ENCODE measurements around the gene TRIM46.
"Not testable (repeated sequence)": the region's sequence is repeated elsewhere in the genome, so short reads cannot be mapped to it uniquely, and the experiment has no call there.

TRIM46 gene

DNA sequence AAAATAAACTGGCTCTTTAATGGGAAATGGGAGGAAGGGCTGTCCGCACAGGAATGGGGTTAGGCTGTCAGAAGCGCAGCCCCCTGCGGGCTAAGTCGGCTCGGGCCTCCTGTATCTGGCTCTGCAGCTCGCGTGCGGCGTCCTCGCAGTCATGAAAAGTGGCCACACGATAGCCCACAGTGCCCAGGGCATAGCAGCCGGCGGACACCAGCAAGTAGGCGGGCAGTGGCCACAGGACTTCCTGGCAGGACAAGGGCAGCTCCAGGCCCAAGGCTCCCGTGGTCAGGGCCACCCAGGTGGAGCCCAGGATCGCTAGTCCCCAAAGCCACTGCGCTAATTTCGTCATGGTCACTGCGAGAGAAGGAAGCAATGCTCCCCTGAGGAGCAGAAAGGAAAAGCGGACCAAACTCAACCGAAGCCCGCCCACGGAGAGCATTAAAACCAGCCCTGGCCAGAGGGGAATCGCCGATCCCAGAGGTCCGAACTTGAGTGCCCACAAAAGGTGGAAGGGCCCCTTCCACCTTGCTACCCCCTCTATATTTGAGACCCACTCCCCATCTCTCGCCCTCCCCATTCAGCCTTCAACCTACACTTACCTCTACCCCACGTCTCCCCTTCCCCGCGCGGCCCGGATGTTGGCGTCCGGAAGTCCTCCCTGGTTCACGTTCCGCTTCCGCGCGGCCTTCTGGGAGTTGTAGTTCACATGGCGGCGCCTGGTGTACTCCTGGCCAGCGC lies 33.6 kb upstream of the TRIM46 start, which contains the start of gene DPM3:
Gene DPM3, minus strand, starts transcription at position 637 of the 735 bp plus-strand sequence. Its CDS starts 291 bp downstream, at position 346.
- DNase-seq (ENCODE audit: low read depth), result peak; percentile 82

DNA sequence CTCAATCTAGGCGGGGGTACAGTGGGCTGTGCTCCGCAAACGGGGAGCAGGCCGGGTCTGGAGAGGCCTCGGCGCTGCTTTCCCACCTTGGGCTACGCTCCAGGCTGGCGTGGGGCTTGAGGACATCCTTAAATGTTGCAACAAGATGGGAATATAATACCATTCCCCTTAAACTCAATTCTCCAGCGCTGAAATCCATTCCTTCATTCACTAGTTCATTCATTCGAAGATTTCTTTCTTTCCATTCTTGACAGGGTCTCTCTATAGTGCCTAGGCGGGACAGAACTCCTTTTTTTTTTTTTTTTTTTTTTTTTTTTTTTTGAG lies 33.1 kb upstream of the TRIM46 start:
- DNase-seq (ENCODE audit: low read depth), result no peak

GRCh38 chr1:155141749-155142148 lies 31.9 kb upstream of the TRIM46 start:
- no peak for DNase-seq (ENCODE audit: low read depth)

- DNase-seq (ENCODE audit: low read depth), result no peak
Observed at GRCh38 chr1:155145491-155145890, 28.2 kb upstream of the TRIM46 start.

- not testable (repeated sequence) for DNase-seq (ENCODE audit: low read depth)
Observed at GRCh38 chr1:155155996-155156643, 17.5 kb upstream of the TRIM46 start.

DNA sequence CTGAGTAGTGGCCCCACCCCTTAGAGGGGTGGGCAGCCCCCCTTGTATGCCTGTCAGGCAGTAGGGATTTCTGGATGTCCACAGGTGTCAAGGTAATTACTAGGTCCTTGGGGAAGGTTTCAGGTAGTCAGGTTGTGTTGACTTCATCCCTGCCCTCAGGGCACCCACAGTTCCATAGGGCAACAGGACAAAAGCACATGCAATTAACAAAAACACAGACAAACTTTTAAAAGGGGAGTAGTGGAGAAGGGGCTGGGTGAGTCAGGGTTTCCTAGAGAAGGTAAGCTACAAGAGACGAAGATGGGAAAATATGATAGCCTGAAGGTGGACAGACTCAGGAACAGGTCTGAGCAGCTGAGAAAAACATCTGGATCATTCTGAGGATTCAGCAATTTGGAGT lies 14.7 kb upstream of the TRIM46 start:
- no peak for DNase-seq (ENCODE audit: low read depth)

- DNase-seq (ENCODE audit: low read depth), result no peak
Observed at GRCh38 chr1:155160128-155160527, 13.5 kb upstream of the TRIM46 start.

DNA sequence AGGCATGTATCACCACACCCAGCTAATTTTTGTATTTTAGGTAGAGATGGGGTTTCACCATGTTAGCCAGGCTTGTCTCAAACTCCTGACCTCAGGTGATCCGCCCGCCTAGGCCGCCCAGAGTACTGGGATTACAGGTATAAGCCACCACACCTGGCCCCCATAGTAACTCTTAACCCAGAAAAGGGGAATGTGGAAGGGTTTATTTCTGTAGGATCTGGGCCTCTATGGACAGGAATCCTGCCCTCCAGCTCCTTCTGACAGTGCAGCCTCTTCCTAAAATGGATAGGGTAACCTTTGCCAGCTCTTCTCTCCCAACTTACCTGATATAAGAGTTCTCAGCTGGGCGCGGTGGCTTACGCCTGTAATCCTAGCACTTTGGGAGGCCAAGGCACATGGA lies 11.0 kb upstream of the TRIM46 start:
- not testable (repeated sequence) for DNase-seq (ENCODE audit: low read depth)

DNA sequence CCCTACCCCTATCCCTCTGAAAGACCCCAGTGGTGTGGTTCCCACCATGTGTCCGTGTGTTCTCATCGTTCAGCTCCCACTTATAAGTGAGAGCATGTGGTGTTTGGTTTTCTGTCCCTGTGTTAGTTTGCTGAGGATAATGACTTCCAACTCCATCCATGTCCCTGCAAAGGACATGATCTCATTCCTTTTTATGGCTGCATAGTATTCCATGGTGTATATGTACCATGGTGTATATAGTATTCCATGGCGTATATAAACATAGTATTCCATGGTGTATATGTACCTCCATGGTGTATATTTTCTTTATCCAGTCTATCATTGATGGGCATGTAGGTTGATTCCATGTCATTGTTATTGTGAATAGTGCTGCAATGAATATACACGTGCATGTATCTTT lies 9.9 kb upstream of the TRIM46 start:
- DNase-seq (ENCODE audit: low read depth), result not testable (repeated sequence)

GRCh38 chr1:155164625-155165024 lies 9.0 kb upstream of the TRIM46 start:
- DNase-seq (ENCODE audit: low read depth), result not testable (repeated sequence)

- no peak for DNase-seq (ENCODE audit: low read depth)
Observed at GRCh38 chr1:155166051-155166470, 7.6 kb upstream of the TRIM46 start.

DNA sequence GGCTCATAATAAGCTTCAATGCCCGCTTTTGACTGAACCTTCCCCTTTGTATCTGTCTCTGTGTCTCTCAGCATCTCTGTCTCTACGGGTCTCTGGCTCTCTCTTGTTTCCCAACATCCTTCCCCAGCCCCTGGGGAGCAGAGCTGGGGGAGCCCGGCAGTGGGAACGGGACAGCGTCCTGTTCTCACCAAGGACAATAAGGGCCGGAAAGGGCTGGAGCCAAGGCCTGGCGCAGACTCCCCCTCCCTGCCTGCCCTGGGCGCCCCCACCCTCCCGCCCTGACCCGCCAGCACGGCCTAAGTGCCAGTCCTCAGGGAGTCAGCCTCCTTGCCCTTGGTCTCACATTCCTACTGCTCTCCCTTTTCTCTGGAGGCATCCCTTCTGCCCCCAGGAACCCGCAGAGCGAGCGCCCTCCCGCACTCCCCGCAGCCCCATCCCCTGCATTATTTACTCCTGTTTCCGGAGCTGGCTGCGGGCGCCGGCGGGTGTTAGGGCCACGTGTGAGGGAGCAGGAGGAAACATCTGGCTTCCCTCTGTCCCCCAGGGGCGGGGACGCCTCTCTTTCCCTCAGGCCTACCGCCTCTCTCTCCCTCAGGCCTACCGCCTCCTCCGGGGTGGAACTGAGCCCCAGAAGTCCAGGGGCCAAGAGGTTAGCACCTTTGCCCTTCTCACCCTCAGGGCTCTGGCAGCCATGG lies 7.0 kb upstream of the TRIM46 start:
- no peak for DNase-seq (ENCODE audit: low read depth)

DNA sequence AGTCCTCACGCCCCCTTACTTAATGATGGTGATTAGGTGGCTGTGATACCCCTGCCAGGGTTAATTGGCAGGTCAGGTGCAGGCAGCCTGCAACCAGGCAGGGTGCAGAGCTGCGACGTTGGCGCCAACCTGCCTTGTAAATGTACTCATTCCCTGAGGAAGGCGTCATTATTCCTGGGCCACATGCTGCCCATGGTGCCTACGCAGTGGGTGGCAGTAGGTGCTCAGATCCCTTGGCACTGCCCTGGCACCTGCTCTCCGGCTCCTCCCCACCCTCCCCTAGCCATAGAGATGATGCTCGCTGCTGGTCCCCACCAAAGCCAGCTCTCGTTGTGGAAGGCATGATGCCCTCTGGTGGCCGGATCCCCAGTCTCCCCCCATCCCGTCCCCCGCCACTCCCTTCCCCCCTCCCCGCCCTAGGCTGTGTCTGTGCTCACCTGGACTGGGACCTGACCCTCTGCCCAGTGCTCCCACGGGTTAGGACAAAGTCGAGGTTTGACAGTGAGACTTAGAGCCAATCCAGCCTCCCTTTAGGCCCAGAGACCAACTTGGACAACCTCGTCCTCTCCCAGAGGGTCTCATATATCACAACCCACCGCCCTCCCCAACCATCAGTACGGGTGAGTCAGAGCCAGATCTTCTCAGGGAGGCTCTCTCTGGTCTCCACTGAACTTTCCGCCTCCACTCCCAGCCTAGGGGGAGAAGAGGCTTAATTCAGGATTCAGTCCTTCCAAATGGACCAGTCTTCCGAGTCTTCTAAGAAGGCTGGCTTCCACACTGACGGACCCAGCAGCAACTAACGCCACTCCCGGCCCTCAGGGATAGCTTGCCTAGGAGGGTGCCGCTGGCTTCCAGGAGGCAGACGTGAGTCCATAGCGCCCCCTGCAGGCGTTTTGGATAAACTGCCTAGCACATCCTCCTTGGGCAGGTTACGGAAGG lies 6.2 kb upstream of the TRIM46 start:
- DNase-seq (ENCODE audit: low read depth), result peak; percentile 75

DNA sequence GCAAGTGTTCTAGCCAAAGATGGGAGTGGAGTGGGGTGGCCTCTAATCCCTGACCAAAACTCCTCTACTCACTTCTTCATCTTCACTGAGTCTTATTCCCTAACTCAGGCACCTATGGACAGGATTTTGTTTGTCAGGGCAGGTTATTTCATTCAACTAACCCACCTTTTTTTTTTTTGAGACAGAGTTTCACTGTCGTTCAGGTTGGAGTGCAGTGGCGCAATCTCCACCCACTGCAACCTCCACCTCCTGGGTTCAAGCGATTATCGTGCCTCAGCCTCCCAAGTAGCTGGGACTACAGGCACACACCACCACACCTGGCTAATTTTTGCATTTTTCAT lies 5.6 kb upstream of the TRIM46 start:
- not testable (repeated sequence) for DNase-seq (ENCODE audit: low read depth)

DNA sequence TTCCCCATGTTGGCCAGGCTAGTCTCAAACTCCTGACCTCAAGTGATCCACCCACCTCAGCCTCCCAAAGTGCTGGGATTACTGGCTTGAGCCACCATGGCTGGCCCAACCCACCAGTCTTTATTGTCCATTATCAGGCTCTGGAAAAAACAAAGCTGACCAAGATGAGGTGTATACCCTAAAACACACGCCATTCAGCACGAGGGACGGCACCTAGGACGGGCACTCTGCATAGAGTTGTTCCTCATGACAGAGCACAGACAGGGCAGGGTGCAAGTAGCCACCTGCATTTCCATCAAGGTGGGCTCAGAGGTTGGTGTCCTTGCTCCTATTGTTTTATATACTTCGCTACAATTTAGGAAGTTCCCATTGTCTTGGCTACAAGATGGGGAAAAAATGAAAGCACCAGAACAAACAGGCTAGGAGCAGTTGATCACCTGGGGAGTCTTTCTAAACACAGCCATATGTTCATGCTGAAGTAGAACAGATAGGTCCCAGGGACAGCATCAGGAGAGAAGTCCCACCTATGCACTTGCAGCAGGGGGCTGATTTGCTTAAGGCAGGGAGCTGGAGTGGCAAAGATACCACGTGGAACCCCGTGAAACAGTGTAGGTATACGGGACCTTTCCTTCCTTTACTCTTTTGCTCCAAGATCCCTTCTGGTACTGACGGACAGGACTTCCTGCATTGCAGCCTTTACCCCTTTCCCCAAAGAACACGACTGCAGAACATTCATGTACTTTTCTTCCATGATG lies 5.0 kb upstream of the TRIM46 start:
- DNase-seq (ENCODE audit: low read depth), result no peak

- DNase-seq (ENCODE audit: low read depth), result no peak
Observed at GRCh38 chr1:155169541-155169940, 4.1 kb upstream of the TRIM46 start.

GRCh38 chr1:155170101-155170785 lies 3.4 kb upstream of the TRIM46 start:
- DNase-seq (ENCODE audit: low read depth), result no peak

- no peak for DNase-seq (ENCODE audit: low read depth)
Observed at GRCh38 chr1:155170806-155171205, 2.8 kb upstream of the TRIM46 start.

DNA sequence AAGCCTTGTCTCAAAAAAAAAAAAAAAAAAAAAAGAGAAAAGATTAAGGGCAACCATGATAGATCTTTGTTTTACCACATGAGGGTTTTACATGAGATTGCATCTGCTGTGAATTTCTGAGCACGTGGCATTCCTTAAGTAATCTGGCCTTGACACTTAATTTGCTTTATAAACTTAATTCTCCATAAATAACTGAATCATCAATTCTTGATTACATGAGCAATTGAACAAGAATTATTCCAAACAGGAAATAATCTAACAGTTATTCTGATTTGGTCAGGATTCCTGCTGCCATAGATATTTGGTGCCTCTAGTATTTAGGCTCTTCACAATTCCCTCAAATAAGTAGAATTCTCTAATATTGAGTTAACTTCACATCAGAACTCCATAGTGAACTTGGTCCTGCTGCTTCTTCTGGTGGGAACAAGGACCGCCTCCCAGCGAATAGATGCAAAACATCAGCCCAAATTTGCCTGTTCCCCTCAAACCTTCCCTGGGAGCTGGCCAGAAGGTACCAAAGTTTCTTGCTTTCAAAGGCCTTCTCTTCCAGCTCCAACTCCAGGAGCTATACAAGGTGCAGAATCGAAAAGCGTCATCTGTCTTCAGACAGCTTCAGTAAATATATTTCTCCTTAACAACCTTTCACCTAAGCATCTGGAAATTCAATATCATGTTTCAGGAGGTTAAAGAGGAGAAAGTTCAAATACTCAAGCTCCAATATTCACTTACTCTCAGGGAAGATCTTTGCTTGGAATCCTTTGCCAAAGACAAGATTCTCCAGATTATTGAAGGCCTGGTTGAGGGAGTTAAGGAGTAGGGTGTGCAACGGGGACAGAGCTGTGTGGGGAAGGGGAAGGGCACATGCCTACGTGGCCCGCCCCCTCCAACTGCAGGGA lies 1.6 kb upstream of the TRIM46 start:
- no peak for DNase-seq (ENCODE audit: low read depth)

All from stimulated activated CD8-positive, alpha-beta memory T cell treated with anti-CD3 and anti-CD28 coated beads, Interleukin-4, amount 100 ng/mL, for 24 hours (primary cell).